SK-N-SH (cell line): ENCODE data around the gene TSPAN32. TPM values are rescaled to one million over a fixed set of nuclear protein-coding genes. Genes with fewer than 3 reads are reported as not detected.

Experiments
- CTCF ChIA-PET: fragments of 300-600, 350-600 bp; formaldehyde crosslinking; extraction: SDS; loops from one replicate; lab custom pipeline; 2021; lab: Yijun Ruan, JAX
- POLR2A ChIA-PET: fragments of 350-600 bp; sonication (Branson Sonifier 250); formaldehyde crosslinking; extraction: SDS; loops from one replicate; lab custom pipeline; 2020; ENCODE audit warnings: antibody characterized with exemption, inconsistent platforms; lab: Yijun Ruan, JAX
- DNase-seq: peaks from one replicate; pipeline ENCODE4 v3.0.0; 2012
- H2AFZ ChIP-seq: fragments of 200-600 bp; sonication (generic); 2 replicates; pipeline ENCODE4 v1.8.1; 2016; ENCODE audit warnings: antibody characterized with exemption, mild to moderate bottlenecking, low read depth
- H3F3A ChIP-seq: fragments of 200-600 bp; sonication (generic); replicated peaks from 2 replicates; pipeline ENCODE3; 2016; ENCODE audit warnings: antibody characterized with exemption, mild to moderate bottlenecking; ENCODE audit not compliant: insufficient read depth
- H3K27ac ChIP-seq, 2 experiments: fragments of 200-500 bp in 1 of 2; fragments of 200-600 bp in 1 of 2; sonication (Bioruptor generic) in 1 of 2; sonication (generic), shearing (Covaris generic) in 1 of 2; 2 replicates each; pipeline versions ENCODE4 v1.5.1 to v1.6.1; 2014 to 2016; ENCODE audit warnings: low read depth in 2 of 2, inconsistent platforms in 1 of 2, low read length in 1 of 2, mild to moderate bottlenecking in 1 of 2, mixed read lengths in 1 of 2
- H3K27me3 ChIP-seq: fragments of 200-600 bp; sonication (generic), shearing (Covaris generic); 2 replicates; pipeline ENCODE4 v1.6.1; 2016; ENCODE audit warnings: mixed run types; ENCODE audit not compliant: insufficient read depth
- H3K36me3 ChIP-seq, 2 experiments: fragments of 200-500 bp in 1 of 2; fragments of 200-600 bp in 1 of 2; sonication (Bioruptor generic) in 1 of 2; sonication (generic) in 1 of 2; replicated peaks in 1 of 2; 2 replicates each; pipeline versions ENCODE3 to v1.5.1; 2014 to 2016; ENCODE audit warnings: low read length in 1 of 2, mild to moderate bottlenecking in 1 of 2; ENCODE audit not compliant: insufficient read depth in 2 of 2, control insufficient read depth in 1 of 2
- H3K4me1 ChIP-seq, 2 experiments: fragments of 200-500 bp in 1 of 2; fragments of 200-600 bp in 1 of 2; sonication (Bioruptor generic) in 1 of 2; sonication (generic), shearing (Covaris generic) in 1 of 2; 2 replicates each; pipeline versions ENCODE4 v1.5.1 to v1.6.1; 2014 to 2016; ENCODE audit warnings: low read depth in 1 of 2, low read length in 1 of 2, mixed run types in 1 of 2; ENCODE audit not compliant: insufficient read depth in 2 of 2, control insufficient read depth in 1 of 2
- H3K4me2 ChIP-seq: fragments of 200-600 bp; sonication (generic), shearing (Covaris generic); 2 replicates; pipeline ENCODE4 v1.6.1; 2017; ENCODE audit warnings: mixed run types
- H3K4me3 ChIP-seq, 2 experiments: fragments of 200-500 bp in 1 of 2; fragments of 200-600 bp in 1 of 2; sonication (Bioruptor generic) in 1 of 2; sonication (generic), shearing (Covaris generic) in 1 of 2; 2 replicates each; pipeline versions ENCODE4 v1.5.1 to v1.8.1; 2014 to 2016; ENCODE audit warnings: low read depth in 2 of 2, inconsistent platforms in 1 of 2, low read length in 1 of 2, mild to moderate bottlenecking in 1 of 2, mixed read lengths in 1 of 2, moderate library complexity in 1 of 2
- H3K79me2 ChIP-seq: fragments of 200-600 bp; sonication (generic); 2 replicates; pipeline ENCODE4 v1.8.1; 2017; ENCODE audit warnings: mild to moderate bottlenecking; ENCODE audit not compliant: insufficient read depth
- H3K9ac ChIP-seq: fragments of 200-600 bp; sonication (generic); 2 replicates; pipeline ENCODE4 v1.6.1; 2017; ENCODE audit warnings: mixed run types
- H3K9me2 ChIP-seq: fragments of 200-600 bp; sonication (generic); 2 replicates; pipeline ENCODE4 v1.6.1; 2017; ENCODE audit warnings: mixed run types
- H3K9me3 ChIP-seq: fragments of 200-600 bp; sonication (generic); 2 replicates; pipeline ENCODE4 v1.6.1; 2017; ENCODE audit warnings: mixed run types, mild to moderate bottlenecking, moderate library complexity
- H4K20me1 ChIP-seq: fragments of 200-600 bp; sonication (generic); 2 replicates; pipeline ENCODE4 v1.6.1; 2017; ENCODE audit warnings: mild to moderate bottlenecking, mixed run types; ENCODE audit not compliant: insufficient read depth
- ELF1 ChIP-seq: IDR thresholded peaks from 2 replicates; pipeline ENCODE4 v1.4.0; 2012
- FOSL2 ChIP-seq: IDR thresholded peaks from 2 replicates; pipeline ENCODE4 v1.4.0; 2012; ENCODE audit warnings: low read depth, mild to moderate bottlenecking, moderate library complexity, borderline replicate concordance
- FOXJ3 ChIP-seq: sonication (generic); formaldehyde crosslinking; IDR thresholded peaks from 2 replicates; pipeline ENCODE4 v1.5.1; 2020; ENCODE audit warnings: mild to moderate bottlenecking, missing genetic modification reagents
- GABPA ChIP-seq: IDR thresholded peaks from 2 replicates; pipeline ENCODE4 v1.4.0; 2012; ENCODE audit warnings: low read depth, mild to moderate bottlenecking
- GATA2 ChIP-seq: sonication (generic); formaldehyde crosslinking; IDR thresholded peaks from 2 replicates; pipeline ENCODE4 v1.5.0; 2020; ENCODE audit warnings: mild to moderate bottlenecking, missing genetic modification reagents
- JUND ChIP-seq: IDR thresholded peaks from 2 replicates; pipeline ENCODE4 v1.4.0; 2012
- MEF2A ChIP-seq: IDR thresholded peaks from 2 replicates; pipeline ENCODE4 v1.4.0; 2012; ENCODE audit warnings: low read depth, borderline replicate concordance
- NFIC ChIP-seq: IDR thresholded peaks from 2 replicates; pipeline ENCODE4 v1.4.0; 2012; ENCODE audit warnings: borderline replicate concordance
- NRF1 ChIP-seq: IDR thresholded peaks from 2 replicates; pipeline ENCODE4 v1.6.1; 2012; ENCODE audit warnings: low read depth, mild to moderate bottlenecking, low read length
- POLR2AphosphoS5 ChIP-seq: IDR thresholded peaks from 2 replicates; pipeline ENCODE4 v1.6.1; 2012; ENCODE audit warnings: low read depth, low read length
- RAD21 ChIP-seq: IDR thresholded peaks from 2 replicates; pipeline ENCODE4 v1.6.1; 2012; ENCODE audit warnings: mild to moderate bottlenecking, low read length
- RCOR1 ChIP-seq: fragments of 150-350 bp; IDR thresholded peaks from 2 replicates; pipeline ENCODE4 v1.6.1; 2017; ENCODE audit warnings: antibody characterized with exemption, low read length
- RFX5 ChIP-seq: IDR thresholded peaks from 2 replicates; pipeline ENCODE4 v1.6.1; 2012; ENCODE audit warnings: mild to moderate bottlenecking, improper control_type of control experiment, low read length
- RXRA ChIP-seq: IDR thresholded peaks from 2 replicates; pipeline ENCODE4 v1.4.0; 2012; ENCODE audit warnings: low read depth, mild to moderate bottlenecking, borderline replicate concordance
- SIN3A ChIP-seq: IDR thresholded peaks from 2 replicates; pipeline ENCODE4 v1.6.1; 2012; ENCODE audit warnings: low read depth, mild to moderate bottlenecking, low read length, moderate library complexity, borderline replicate concordance
- WGBS: methylation state at CpG from one replicate; pipeline ENCODE4 v1.1.6; 2017; ENCODE audit warnings: low lambda C conversion rate; 5-methylcytosine and 5-hydroxymethylcytosine counted together
- polyA plus RNA-seq, 3 experiments: library from polyadenylated mRNA; depleted of rRNA; stranded (reverse); fragments of >200 nt; gene quantifications; 2 replicates each; pipeline ENCODE4 v1.2.3, GENCODE V29; 2012
- TF ChIP-seq, protein P1 (sequence below): fragments of 150-350 bp; IDR thresholded peaks from 2 replicates; pipeline ENCODE4 v1.6.1; 2017; ENCODE audit warnings: antibody characterized with exemption, low read length, low read depth, borderline replicate concordance
- TF ChIP-seq, protein P2 (sequence below): IDR thresholded peaks from 2 replicates; pipeline ENCODE4 v1.4.0; 2012; ENCODE audit warnings: low read depth, borderline replicate concordance

The TSPAN32 gene
- polyA plus RNA-seq, 1 of the 3 experiments (the other 2 are of a cell fraction) = 0.12 TPM

DNA sequence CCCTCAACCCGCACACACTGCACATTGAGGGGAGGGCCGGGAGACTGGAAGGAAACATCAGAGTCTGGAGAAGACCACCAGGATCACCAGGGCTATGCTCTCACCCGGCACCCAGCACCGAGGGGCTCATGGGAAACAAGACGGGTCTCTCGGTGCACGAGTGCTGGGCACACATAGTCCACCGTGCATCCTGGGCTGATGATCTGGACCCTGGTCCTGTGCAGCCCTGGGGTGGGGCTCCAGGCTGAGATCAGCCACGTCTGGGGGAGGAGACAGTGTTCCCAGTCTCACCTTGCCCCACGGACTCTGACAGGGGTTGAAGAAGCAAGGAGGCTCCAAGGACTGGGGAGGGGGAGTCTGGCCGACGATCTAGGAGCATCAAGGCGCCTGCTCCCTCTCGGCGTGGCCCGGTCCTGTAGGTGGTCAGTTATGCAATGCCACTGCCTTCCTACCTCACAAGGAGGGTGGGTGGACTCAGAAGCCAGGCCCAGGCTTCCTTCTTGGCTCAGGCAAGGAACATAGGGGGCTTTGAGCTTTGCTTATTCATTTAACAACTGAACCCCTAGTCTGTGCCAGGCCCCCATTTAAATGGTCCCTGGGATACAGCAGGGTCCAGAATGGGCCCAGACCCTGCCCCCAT lies 63.9 kb downstream of the TSPAN32 start:
- H3K4me2 ChIP-seq = no peak overlapping the region
- 82% methylated on average over 9 of the region's 16 CpGs for WGBS
- H3K4me3 ChIP-seq = no peak overlapping the region
- H3K36me3 ChIP-seq = no peaks in the 10 kb centered on the region
- TF ChIP-seq FOSL2 (no peak), RCOR1 (no peak), JUND (no peak), POLR2AphosphoS5 (no peak), RFX5 (no peak), ELF1 (no peak), FOXJ3 (CRISPR knock-in tag) (no peak)
- TF ChIP-seq, protein P1, sequence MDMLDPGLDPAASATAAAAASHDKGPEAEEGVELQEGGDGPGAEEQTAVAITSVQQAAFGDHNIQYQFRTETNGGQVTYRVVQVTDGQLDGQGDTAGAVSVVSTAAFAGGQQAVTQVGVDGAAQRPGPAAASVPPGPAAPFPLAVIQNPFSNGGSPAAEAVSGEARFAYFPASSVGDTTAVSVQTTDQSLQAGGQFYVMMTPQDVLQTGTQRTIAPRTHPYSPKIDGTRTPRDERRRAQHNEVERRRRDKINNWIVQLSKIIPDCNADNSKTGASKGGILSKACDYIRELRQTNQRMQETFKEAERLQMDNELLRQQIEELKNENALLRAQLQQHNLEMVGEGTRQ = no peak
- H3K79me2 ChIP-seq = no peaks in the 10 kb centered on the region
- no peaks in the 10 kb centered on the region for H3K27me3 ChIP-seq
- no peaks in the 10 kb centered on the region for H3F3A ChIP-seq
- no peak overlapping the region for H3K9ac ChIP-seq
- ChIA-PET CTCF (interaction anchor here (1.4 kb wide), 1 partner anchor 13 kb away, joined by 3 read pairs; no protein-coding TSS in a partner anchor), POLR2A (no interaction called here)
- H2AFZ ChIP-seq = no peak overlapping the region
- H3K9me2 ChIP-seq = no peaks in the 10 kb centered on the region
- no peaks in the 10 kb centered on the region for H4K20me1 ChIP-seq
- H3K4me1 ChIP-seq = peaks cover 0 to 6% of the 10 kb centered on the region in 2 experiments; a peak in 1 of 4 replicates
- H3K9me3 ChIP-seq = no peaks in the 10 kb centered on the region
- no peak for DNase-seq
- H3K27ac ChIP-seq = no peak overlapping the region

DNA sequence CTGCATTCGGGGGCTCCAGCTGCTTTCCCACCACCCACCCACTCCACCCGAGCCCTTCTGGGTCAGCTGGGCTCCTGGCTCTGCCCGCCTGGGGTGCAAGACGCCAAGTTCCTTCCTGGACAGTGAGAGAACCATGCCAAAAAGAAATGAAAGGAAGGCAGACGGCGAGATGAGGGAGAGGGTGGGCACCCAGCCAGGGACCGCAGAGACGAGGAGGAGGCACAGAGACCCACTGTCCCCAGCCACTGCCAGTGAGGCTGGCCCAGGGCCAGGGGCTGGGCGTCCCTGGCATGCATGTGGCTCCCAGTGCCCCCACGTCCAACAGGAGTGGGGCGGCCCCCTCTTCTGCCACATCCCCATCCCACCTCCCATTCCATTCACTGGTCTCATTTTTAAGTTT lies 64.5 kb downstream of the TSPAN32 start:
- H3K4me2 ChIP-seq = no peak overlapping the region
- no peak overlapping the region for H3K27ac ChIP-seq
- CTCF ChIA-PET = interaction anchor here (1.2 to 1.4 kb wide), 3 partner anchors 13 to 61 kb away, joined by 3 to 5 read pairs (median 3); no protein-coding TSS in a partner anchor

More for the DNA sequence above, 64.5 kb downstream of the TSPAN32 start:
- no peaks in the 10 kb centered on the region for H4K20me1 ChIP-seq
- no peaks in the 10 kb centered on the region for H3K36me3 ChIP-seq
- DNase-seq = no peak
- 26% methylated on average over 8 of the region's 11 CpGs for WGBS
- H3K9me3 ChIP-seq = no peaks in the 10 kb centered on the region
- peaks cover 0 to 6% of the 10 kb centered on the region in 2 experiments; a peak in 1 of 4 replicates for H3K4me1 ChIP-seq
- no peaks in the 10 kb centered on the region for H3K9me2 ChIP-seq
- TF ChIP-seq RXRA = no peak
- peak; percentile 64 for TF ChIP-seq NFIC
- TF ChIP-seq MEF2A = no peak
- TF ChIP-seq RAD21 = no peak
- no peak for TF ChIP-seq NRF1
- TF ChIP-seq, protein P2, sequence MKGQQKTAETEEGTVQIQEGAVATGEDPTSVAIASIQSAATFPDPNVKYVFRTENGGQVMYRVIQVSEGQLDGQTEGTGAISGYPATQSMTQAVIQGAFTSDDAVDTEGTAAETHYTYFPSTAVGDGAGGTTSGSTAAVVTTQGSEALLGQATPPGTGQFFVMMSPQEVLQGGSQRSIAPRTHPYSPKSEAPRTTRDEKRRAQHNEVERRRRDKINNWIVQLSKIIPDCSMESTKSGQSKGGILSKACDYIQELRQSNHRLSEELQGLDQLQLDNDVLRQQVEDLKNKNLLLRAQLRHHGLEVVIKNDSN = no peak
- no peak for TF ChIP-seq SIN3A
- no peak for TF ChIP-seq GATA2 (CRISPR knock-in tag)
- TF ChIP-seq GABPA = no peak
- H2AFZ ChIP-seq = no peak overlapping the region
- H3F3A ChIP-seq = no peaks in the 10 kb centered on the region
- no peak overlapping the region for H3K4me3 ChIP-seq
- H3K27me3 ChIP-seq = no peaks in the 10 kb centered on the region
- no peaks in the 10 kb centered on the region for H3K79me2 ChIP-seq
- POLR2A ChIA-PET = interaction anchor here (1.1 to 1.4 kb wide), 2 partner anchors 11 to 12 kb away, joined by 3 to 6 read pairs; partner anchors contain the start of gene CD81
- H3K9ac ChIP-seq = no peak overlapping the region
